Prostate gland (tissue), 2 donors: ENCODE data around the gene LMNA.

ENCODE experiments used
- CTCF ChIP-seq, 4 experiments: fragments of 200-600 bp in 2 of 4; fragments of 450-650 bp in 2 of 4; sonication (generic) in 2 of 4; IDR thresholded peaks; 1 replicate in 3 of 4; 2 replicates in 1 of 4; pipeline ENCODE4 v1.5.1; 2016 to 2019; ENCODE audit warnings: antibody characterized with exemption in 4 of 4, mild to moderate bottlenecking in 2 of 4, moderate library complexity in 2 of 4
- POLR2A ChIP-seq: fragments of 450-650 bp; IDR thresholded peaks from one replicate; pipeline ENCODE4 v1.6.1; 2016; ENCODE audit warnings: antibody characterized with exemption, mild to moderate bottlenecking
- POLR2AphosphoS5 ChIP-seq: sonication (generic); formaldehyde crosslinking; IDR thresholded peaks from one replicate; pipeline ENCODE4 v1.6.1; 2017; ENCODE audit warnings: antibody characterized with exemption

GRCh38 chr1:156098784-156099183 is 15.7 kb upstream of the LMNA start:
- no peak for TF ChIP-seq POLR2A
- TF ChIP-seq CTCF (IDR thresholded peaks at IDR 0.05), result no peak
- TF ChIP-seq POLR2AphosphoS5, result no peak
